Endodermal cell (in vitro differentiated cells): ENCODE data around the gene ACTL8. TPM values are rescaled to one million over a fixed set of nuclear protein-coding genes. Genes with fewer than 3 reads are reported as not detected.

Source experiments
- DNase-seq: peaks from one replicate; pipeline ENCODE4 v3.0.0-alpha.2; 2017
- H3K27ac ChIP-seq: 2 replicates; pipeline ENCODE4 v1.5.1; 2013; ENCODE audit warnings: mild to moderate bottlenecking, low read depth, low read length, moderate library complexity
- H3K27me3 ChIP-seq: 2 replicates; pipeline ENCODE4 v1.6.1; 2013; ENCODE audit warnings: mild to moderate bottlenecking, low read length, moderate library complexity; ENCODE audit not compliant: insufficient read depth, control insufficient read depth, poor library complexity, severe bottlenecking
- H3K36me3 ChIP-seq: 2 replicates; pipeline ENCODE4 v1.7.0; 2013; ENCODE audit warnings: mild to moderate bottlenecking, low read length, moderate library complexity; ENCODE audit not compliant: control insufficient read depth, insufficient read depth
- H3K4me1 ChIP-seq: one replicate; pipeline ENCODE4 v1.7.0; 2013; ENCODE audit warnings: low read length; ENCODE audit not compliant: control insufficient read depth, insufficient read depth
- H3K4me3 ChIP-seq: 2 replicates; pipeline ENCODE4 v1.5.1; 2013; ENCODE audit warnings: mild to moderate bottlenecking, low read length, moderate library complexity
- H3K9ac ChIP-seq: 2 replicates; pipeline ENCODE4 v1.6.1; 2013; ENCODE audit warnings: mild to moderate bottlenecking, low read length, moderate library complexity; ENCODE audit not compliant: poor library complexity, severe bottlenecking; ENCODE audit errors: extremely low read depth
- H3K9me3 ChIP-seq: 2 replicates; pipeline ENCODE4 v1.6.1; 2013; ENCODE audit warnings: mild to moderate bottlenecking, low read length, moderate library complexity; ENCODE audit not compliant: control insufficient read depth
- H3K27ac Mint-ChIP-seq: 2 replicates; pipeline ENCODE4 v1.8.0; 2020; ENCODE audit warnings: mixed read lengths
- H3K27me3 Mint-ChIP-seq: 2 replicates; pipeline ENCODE4 v1.8.0; 2021; ENCODE audit warnings: mild to moderate bottlenecking, mixed read lengths; ENCODE audit not compliant: insufficient read depth
- H3K36me3 Mint-ChIP-seq: 2 replicates; pipeline ENCODE4 v1.8.0; 2020; ENCODE audit warnings: low read depth, mixed read lengths
- H3K4me1 Mint-ChIP-seq: 2 replicates; pipeline ENCODE4 v1.8.0; 2020; ENCODE audit warnings: mixed read lengths
- H3K4me3 Mint-ChIP-seq: 2 replicates; pipeline ENCODE4 v1.8.0; 2020; ENCODE audit warnings: mild to moderate bottlenecking, moderate library complexity, mixed read lengths
- H3K9me3 Mint-ChIP-seq: 2 replicates; pipeline ENCODE4 v1.8.0; 2020; ENCODE audit warnings: mild to moderate bottlenecking, mixed read lengths
- CTCF ChIP-seq: fragments of 200-600 bp; sonication (generic); conservative IDR thresholded peaks from 2 replicates; pipeline ENCODE4 v1.5.0; 2021; ENCODE audit warnings: antibody characterized with exemption, mild to moderate bottlenecking
- WGBS, 2 experiments: methylation state at CpG; one replicate each; pipeline versions ENCODE4 v1.1.5 to v1.1.7; 2013; ENCODE audit warnings: missing lambda C conversion rate in 2 of 2, mixed read lengths in 1 of 2; ENCODE audit not compliant: insufficient coverage in 1 of 2, insufficient read length in 1 of 2; 5-methylcytosine and 5-hydroxymethylcytosine counted together
- total RNA-seq, 2 donors: library from RNA; stranded (reverse); fragmentation: NEBNext Ultra II Directional in 1 of 2; extraction: Animal tissue kit (Norgen Biotek cat#: 25700) in 1 of 2; gene quantifications; 2 replicates in 1 of 2; 3 replicates in 1 of 2; pipeline ENCODE4 v1.2.1, GENCODE V29; 2021

The ACTL8 gene
- total RNA-seq, 2 donors from 2014 or later = not detected

GRCh38 chr1:17831597-17831996, 76.5 kb downstream of the ACTL8 start:
- no peaks in the 10 kb centered on the region for H3K9me3 Mint-ChIP-seq
- peak; percentile 91 for DNase-seq
- no peaks in the 10 kb centered on the region for H3K4me1 Mint-ChIP-seq
- H3K4me1 ChIP-seq = peaks cover 5% of the 10 kb centered on the region
- H3K27me3 ChIP-seq = peaks cover 43% of the 10 kb centered on the region
- 60% methylated on average over 3 to 7 of the region's 7 CpGs for WGBS, 2 experiments
- no peak overlapping the region for H3K4me3 ChIP-seq
- TF ChIP-seq CTCF = no peak
- H3K36me3 ChIP-seq = no peaks in the 10 kb centered on the region
- H3K36me3 Mint-ChIP-seq = no peaks in the 10 kb centered on the region
- H3K9me3 ChIP-seq = no peaks in the 10 kb centered on the region
- no peak overlapping the region for H3K27ac ChIP-seq
- H3K4me3 Mint-ChIP-seq = no peak overlapping the region
- no peak overlapping the region for H3K27ac Mint-ChIP-seq
- H3K27me3 Mint-ChIP-seq = peaks cover 14% of the 10 kb centered on the region
- no peak overlapping the region for H3K9ac ChIP-seq

- Mint-ChIP-seq H3K4me1 (no peaks in the 10 kb centered on the region), H3K27ac (no peak overlapping the region), H3K9me3 (no peaks in the 10 kb centered on the region), H3K36me3 (no peaks in the 10 kb centered on the region), H3K27me3 (peaks cover 14% of the 10 kb centered on the region), H3K4me3 (no peak overlapping the region)
- WGBS, 2 experiments = 95 to 98% methylated on average over 11 to 15 of the region's 15 CpGs
- no peak overlapping the region for H3K9ac ChIP-seq
- H3K27ac ChIP-seq = no peak overlapping the region
- no peaks in the 10 kb centered on the region for H3K36me3 ChIP-seq
- no peak overlapping the region for H3K4me3 ChIP-seq
- TF ChIP-seq CTCF = no peak
- no peak for DNase-seq
- H3K27me3 ChIP-seq = peaks cover 29% of the 10 kb centered on the region
- H3K4me1 ChIP-seq = peaks cover 5% of the 10 kb centered on the region
- H3K9me3 ChIP-seq = no peaks in the 10 kb centered on the region
These were observed 78.7 kb downstream of the ACTL8 start for GRCh38 chr1:17833661-17834501.

- no peaks in the 10 kb centered on the region for H3K36me3 Mint-ChIP-seq
- Histone ChIP-seq H3K9ac (no peak overlapping the region), H3K4me1 (peaks cover 5% of the 10 kb centered on the region), H3K27ac (no peak overlapping the region), H3K9me3 (no peaks in the 10 kb centered on the region), H3K27me3 (peaks cover 21% of the 10 kb centered on the region), H3K36me3 (no peaks in the 10 kb centered on the region), H3K4me3 (no peak overlapping the region)
- 63 to 66% methylated on average over 5 to 8 of the region's 8 CpGs for WGBS, 2 experiments
- peak; percentile 81 for DNase-seq
- peaks cover 14% of the 10 kb centered on the region for H3K27me3 Mint-ChIP-seq
- H3K27ac Mint-ChIP-seq = no peak overlapping the region
- no peaks in the 10 kb centered on the region for H3K4me1 Mint-ChIP-seq
- H3K4me3 Mint-ChIP-seq = no peak overlapping the region
- H3K9me3 Mint-ChIP-seq = no peaks in the 10 kb centered on the region
- TF ChIP-seq CTCF = no peak
These were observed 79.5 kb downstream of the ACTL8 start for GRCh38 chr1:17834561-17835100.
